SU-DHL-6 (cell line): Measurements from ENCODE around the gene DUSP16.

ENCODE experiments used
- H2AFZ ChIP-seq: fragments of 200-600 bp; sonication (generic); 2 replicates; pipeline ENCODE4 v1.6.1; 2014; ENCODE audit warnings: low read depth, mild to moderate bottlenecking, moderate library complexity, mixed read lengths, antibody characterized with exemption, low read length; ENCODE audit not compliant: severe bottlenecking
- H3F3A ChIP-seq: fragments of 200-600 bp; shearing (Covaris generic); 2 replicates; pipeline ENCODE4 v1.6.0; 2016; ENCODE audit warnings: antibody characterized with exemption, mild to moderate bottlenecking; ENCODE audit not compliant: insufficient read depth
- H3K27ac ChIP-seq: fragments of 200-600 bp; sonication (generic); 2 replicates; pipeline ENCODE4 v1.5.1; 2016; ENCODE audit warnings: low read depth, mild to moderate bottlenecking, low read length, moderate library complexity, mixed read lengths
- H3K27me3 ChIP-seq: fragments of 200-600 bp; sonication (generic), shearing (Covaris generic); 2 replicates; pipeline ENCODE4 v1.6.0; 2014; ENCODE audit warnings: mild to moderate bottlenecking, low read length
- H3K36me3 ChIP-seq: fragments of 200-600 bp; sonication (generic); 2 replicates; pipeline ENCODE4 v1.6.1; 2014; ENCODE audit warnings: mild to moderate bottlenecking, low read length, mixed read lengths
- H3K4me2 ChIP-seq: fragments of 300-600, 200-600 bp; shearing (Covaris generic), sonication (generic); 2 replicates; pipeline ENCODE4 v1.6.0; 2014; ENCODE audit warnings: low read length, low read depth, mild to moderate bottlenecking; ENCODE audit not compliant: poor library complexity, severe bottlenecking
- H3K4me3 ChIP-seq: fragments of 200-600 bp; sonication (generic); 2 replicates; pipeline ENCODE4 v1.5.1; 2014; ENCODE audit warnings: antibody characterized with exemption, low read length, mild to moderate bottlenecking, mixed read lengths; ENCODE audit not compliant: insufficient read depth, poor library complexity, severe bottlenecking
- H3K79me2 ChIP-seq: fragments of 200-600 bp; sonication (generic); 2 replicates; pipeline ENCODE4 v1.6.1; 2014; ENCODE audit warnings: mild to moderate bottlenecking, low read length, moderate library complexity; ENCODE audit not compliant: insufficient read depth
- H3K9ac ChIP-seq: fragments of 200-600 bp; sonication (generic); 2 replicates; pipeline ENCODE4 v1.7.0; 2014; ENCODE audit warnings: mild to moderate bottlenecking, low read length
- H3K9me2 ChIP-seq: fragments of 200-600 bp; sonication (generic); replicated peaks from 2 replicates; pipeline ENCODE4 v1.6.1; 2014; ENCODE audit warnings: low read length; ENCODE audit not compliant: insufficient read depth
- H3K9me3 ChIP-seq: fragments of 200-600 bp; sonication (generic); 2 replicates; pipeline ENCODE4 v1.6.1; 2014; ENCODE audit warnings: low read length, mixed read lengths; ENCODE audit not compliant: insufficient read depth
- H4K20me1 ChIP-seq: fragments of 200-600 bp; sonication (generic); 2 replicates; pipeline ENCODE4 v1.6.1; 2014; ENCODE audit warnings: low read depth, mild to moderate bottlenecking, antibody characterized with exemption, low read length, moderate library complexity, mixed read lengths
- CTCF ChIP-seq: fragments of 200-600 bp; sonication (generic); IDR thresholded peaks from one replicate; pipeline ENCODE4 v1.5.1; 2017; ENCODE audit warnings: antibody characterized with exemption, mild to moderate bottlenecking, low read length, moderate library complexity; ENCODE audit not compliant: insufficient read depth, poor library complexity, severe bottlenecking
- EZH2phosphoT487 ChIP-seq: fragments of 200-600 bp; sonication (generic), shearing (Covaris generic); conservative IDR thresholded peaks from 2 replicates; pipeline ENCODE4 v1.6.1; 2018; ENCODE audit warnings: mild to moderate bottlenecking, antibody characterized with exemption, low read length, moderate library complexity, mixed read lengths

The DUSP16 gene

DNA sequence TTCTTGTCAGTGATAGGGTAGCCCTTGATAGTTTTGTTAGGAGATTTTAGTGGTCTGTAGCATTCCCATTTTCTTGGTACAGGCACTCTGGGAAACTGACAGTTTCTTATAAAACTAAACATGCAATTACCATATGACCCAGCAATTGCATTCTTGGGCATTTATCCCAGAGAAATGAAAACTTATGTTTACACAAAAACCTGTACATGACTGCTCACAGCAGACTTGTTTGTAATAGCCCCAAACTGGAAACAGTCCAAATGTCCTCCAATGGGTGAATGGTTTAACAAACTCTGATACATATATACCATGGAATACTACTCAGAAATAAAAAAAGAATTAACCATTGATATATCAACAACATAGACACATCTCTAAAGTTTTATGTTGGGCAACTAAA is 130.3 kb downstream of the DUSP16 start:
- no peak overlapping the region for H3K27ac ChIP-seq
- no peaks in the 10 kb centered on the region for H3K36me3 ChIP-seq
- H3K9me2 ChIP-seq = no peaks in the 10 kb centered on the region
- H3K4me2 ChIP-seq = no peak overlapping the region
- H3K9me3 ChIP-seq = no peaks in the 10 kb centered on the region
- H3F3A ChIP-seq = no peaks in the 10 kb centered on the region
- no peaks in the 10 kb centered on the region for H3K27me3 ChIP-seq
- no peaks in the 10 kb centered on the region for H4K20me1 ChIP-seq
- no peaks in the 10 kb centered on the region for H3K79me2 ChIP-seq
- H3K4me3 ChIP-seq = no peak overlapping the region
- no peak overlapping the region for H2AFZ ChIP-seq
- no peak for TF ChIP-seq CTCF
- H3K9ac ChIP-seq = no peak overlapping the region

DNA sequence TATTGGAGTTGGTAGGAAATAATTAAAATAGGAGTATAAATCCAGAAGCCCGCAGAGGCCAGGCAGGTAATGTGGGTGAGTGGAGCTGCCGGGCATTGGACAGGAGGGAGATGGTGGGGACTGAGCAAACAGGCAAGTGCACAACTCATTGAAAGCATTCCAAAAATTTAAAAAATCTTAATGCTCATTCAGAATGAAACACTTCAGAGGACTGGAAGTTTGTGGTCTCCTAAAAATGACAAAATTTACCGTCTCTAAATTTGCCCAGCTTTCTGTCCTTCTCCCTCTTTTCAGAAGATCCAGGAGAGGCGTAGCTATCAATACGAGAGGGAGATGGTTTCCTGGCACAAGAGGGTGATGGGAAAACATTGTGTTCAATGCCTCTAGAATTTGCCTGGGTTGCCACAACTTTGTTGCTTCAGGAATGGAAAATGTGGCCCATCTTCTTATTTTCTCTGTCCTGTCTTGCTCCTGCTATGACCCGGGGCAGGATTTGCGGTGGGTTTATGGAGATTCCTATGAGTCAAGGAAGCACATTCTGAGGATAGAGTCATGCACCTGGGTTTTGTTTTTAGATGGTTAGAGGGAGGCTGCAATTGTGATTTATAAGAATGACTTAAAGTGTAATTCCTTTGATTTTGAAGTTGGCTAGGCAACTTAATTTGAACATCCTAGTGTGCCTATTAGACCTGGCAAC is 133.6 kb downstream of the DUSP16 start:
- Histone ChIP-seq H3K27me3 (no peaks in the 10 kb centered on the region), H3K79me2 (no peaks in the 10 kb centered on the region), H2AFZ (no peak overlapping the region), H3K4me3 (no peak overlapping the region), H3K36me3 (no peaks in the 10 kb centered on the region), H3F3A (no peaks in the 10 kb centered on the region), H4K20me1 (no peaks in the 10 kb centered on the region), H3K4me2 (no peak overlapping the region), H3K9me2 (no peaks in the 10 kb centered on the region), H3K9me3 (no peaks in the 10 kb centered on the region), H3K27ac (no peak overlapping the region), H3K9ac (no peak overlapping the region)
- TF ChIP-seq CTCF (no peak), EZH2phosphoT487 (no peak)

GRCh38 chr12:12428047-12428446 is 134.6 kb downstream of the DUSP16 start:
- Histone ChIP-seq H3K9ac (no peak overlapping the region), H4K20me1 (no peaks in the 10 kb centered on the region), H3K4me2 (no peak overlapping the region), H3F3A (no peaks in the 10 kb centered on the region), H3K9me2 (no peaks in the 10 kb centered on the region), H3K9me3 (no peaks in the 10 kb centered on the region), H3K4me3 (no peak overlapping the region), H3K27ac (no peak overlapping the region), H3K36me3 (no peaks in the 10 kb centered on the region), H2AFZ (no peak overlapping the region), H3K27me3 (no peaks in the 10 kb centered on the region), H3K79me2 (no peaks in the 10 kb centered on the region)
- TF ChIP-seq CTCF = no peak
- TF ChIP-seq EZH2phosphoT487 = no peak
